GM19193 (cell line): Measurements from ENCODE around the gene PTPRN2.

Source experiments
- POLR2A ChIP-seq: IDR thresholded peaks from 4 replicates; pipeline ENCODE4 v1.6.1; 2011; ENCODE audit not compliant: insufficient read depth, insufficient read length; ENCODE audit errors: extremely low read depth

The PTPRN2 gene

GRCh38 chr7:157832866-157833607 is 754.6 kb downstream of the PTPRN2 start:
- TF ChIP-seq POLR2A: no peak

- TF ChIP-seq POLR2A: no peak
Measured at GRCh38 chr7:157832421-157832820, 755.2 kb downstream of the PTPRN2 start.

- TF ChIP-seq POLR2A: no peak
Measured at GRCh38 chr7:157832006-157832405, 755.6 kb downstream of the PTPRN2 start.

GRCh38 chr7:157831143-157831905 is 756.3 kb downstream of the PTPRN2 start:
- no peak for TF ChIP-seq POLR2A

- TF ChIP-seq POLR2A: no peak
Measured at GRCh38 chr7:157830331-157830730, 757.3 kb downstream of the PTPRN2 start.

- TF ChIP-seq POLR2A: no peak
Measured at GRCh38 chr7:157829491-157829890, 758.1 kb downstream of the PTPRN2 start.

- TF ChIP-seq POLR2A: no peak
Measured at GRCh38 chr7:157828881-157829280, 758.7 kb downstream of the PTPRN2 start.

- TF ChIP-seq POLR2A: no peak
Measured at GRCh38 chr7:157828190-157828589, 759.4 kb downstream of the PTPRN2 start.

GRCh38 chr7:157827863-157828160 is 759.8 kb downstream of the PTPRN2 start:
- no peak for TF ChIP-seq POLR2A

- no peak for TF ChIP-seq POLR2A
Measured at GRCh38 chr7:157827045-157827862, 760.4 kb downstream of the PTPRN2 start.

- no peak for TF ChIP-seq POLR2A
Measured at GRCh38 chr7:157826566-157826965, 761.1 kb downstream of the PTPRN2 start.

- no peak for TF ChIP-seq POLR2A
Measured at GRCh38 chr7:157825325-157825724, 762.3 kb downstream of the PTPRN2 start.

GRCh38 chr7:157824819-157825121 is 762.9 kb downstream of the PTPRN2 start:
- no peak for TF ChIP-seq POLR2A

- TF ChIP-seq POLR2A: no peak
Measured at GRCh38 chr7:157824011-157824818, 763.4 kb downstream of the PTPRN2 start.

- TF ChIP-seq POLR2A: no peak
Measured at GRCh38 chr7:157822688-157823031, 765.0 kb downstream of the PTPRN2 start.

- TF ChIP-seq POLR2A: no peak
Measured at GRCh38 chr7:157821959-157822687, 765.5 kb downstream of the PTPRN2 start.
